IPS-18c (cell line): ENCODE measurements around the gene PPA2.
"Not testable (repeated sequence)": the region's sequence is repeated elsewhere in the genome, so short reads cannot be mapped to it uniquely, and the experiment has no call there.

ENCODE experiments used
- H3K4me3 ChIP-seq: 2 replicates; pipeline ENCODE4 v1.7.0; 2013; ENCODE audit warnings: low read depth, mild to moderate bottlenecking, low read length, moderate library complexity; ENCODE audit not compliant: insufficient read depth
- H3K9me3 ChIP-seq: one replicate; pipeline ENCODE4 v1.6.1; 2013; ENCODE audit warnings: mild to moderate bottlenecking, low read length, moderate library complexity; ENCODE audit not compliant: control insufficient read depth, insufficient read depth

PPA2 gene

GRCh38 chr4:105426187-105426897 is 47.5 kb downstream of the PPA2 start:
- H3K4me3 ChIP-seq, result no peak overlapping the region
- no peaks in the 10 kb centered on the region for H3K9me3 ChIP-seq

- no peaks in the 10 kb centered on the region for H3K9me3 ChIP-seq
- H3K4me3 ChIP-seq, result no peak overlapping the region
Observed at GRCh38 chr4:105422207-105422920, 51.5 kb downstream of the PPA2 start.

GRCh38 chr4:105417624-105418023 is 56.2 kb downstream of the PPA2 start:
- H3K4me3 ChIP-seq, result no peak overlapping the region
- H3K9me3 ChIP-seq, result no peaks in the 10 kb centered on the region

GRCh38 chr4:105415281-105415744 is 58.5 kb downstream of the PPA2 start:
- Histone ChIP-seq H3K9me3 (no peaks in the 10 kb centered on the region), H3K4me3 (no peak overlapping the region)

- Histone ChIP-seq H3K9me3 (no peaks in the 10 kb centered on the region), H3K4me3 (no peak overlapping the region)
Observed at GRCh38 chr4:105414316-105414715, 59.5 kb downstream of the PPA2 start.

- not testable (repeated sequence) for H3K9me3 ChIP-seq, H3K4me3 ChIP-seq
Observed at GRCh38 chr4:105409135-105409534, 64.7 kb downstream of the PPA2 start.

- H3K4me3 ChIP-seq, result no peak overlapping the region
- H3K9me3 ChIP-seq, result no peaks in the 10 kb centered on the region
Observed at GRCh38 chr4:105400901-105401677, 72.8 kb downstream of the PPA2 start.

- Histone ChIP-seq H3K4me3 (no peak overlapping the region), H3K9me3 (no peaks in the 10 kb centered on the region)
Observed at GRCh38 chr4:105399532-105400161, 74.2 kb downstream of the PPA2 start.

- Histone ChIP-seq H3K9me3 (no peaks in the 10 kb centered on the region), H3K4me3 (no peak overlapping the region)
Observed at GRCh38 chr4:105392858-105393257, 81.0 kb downstream of the PPA2 start.

- Histone ChIP-seq H3K9me3 (no peaks in the 10 kb centered on the region), H3K4me3 (no peak overlapping the region)
Observed at GRCh38 chr4:105389167-105389566, 84.7 kb downstream of the PPA2 start.

- no peak overlapping the region for H3K4me3 ChIP-seq
- no peaks in the 10 kb centered on the region for H3K9me3 ChIP-seq
Observed at GRCh38 chr4:105387466-105387865, 86.4 kb downstream of the PPA2 start.

- no peak overlapping the region for H3K4me3 ChIP-seq
- H3K9me3 ChIP-seq, result no peaks in the 10 kb centered on the region
Observed at GRCh38 chr4:105386012-105386411, 87.8 kb downstream of the PPA2 start.

- Histone ChIP-seq H3K4me3 (no peak overlapping the region), H3K9me3 (no peaks in the 10 kb centered on the region)
Observed at GRCh38 chr4:105374071-105374470, 99.8 kb downstream of the PPA2 start.

GRCh38 chr4:105373324-105373723 is 100.5 kb downstream of the PPA2 start:
- Histone ChIP-seq H3K4me3 (no peak overlapping the region), H3K9me3 (no peaks in the 10 kb centered on the region)

- no peak overlapping the region for H3K4me3 ChIP-seq
- no peaks in the 10 kb centered on the region for H3K9me3 ChIP-seq
Observed at GRCh38 chr4:105369988-105370387, 103.9 kb downstream of the PPA2 start.

GRCh38 chr4:105361053-105361452 is 112.8 kb downstream of the PPA2 start:
- Histone ChIP-seq H3K9me3 (no peaks in the 10 kb centered on the region), H3K4me3 (no peak overlapping the region)

GRCh38 chr4:105357258-105357980 is 116.4 kb downstream of the PPA2 start:
- H3K9me3 ChIP-seq, result no peaks in the 10 kb centered on the region
- no peak overlapping the region for H3K4me3 ChIP-seq
